PC-3 (cell line): Measurements from ENCODE around the gene ZNF814. TPM values are rescaled to one million over a fixed set of nuclear protein-coding genes. Genes with fewer than 3 reads are reported as not detected.
A peak's percentile ranks its signal among the peaks of the same experiment; 100 is the strongest.
"Not testable (repeated sequence)": the region's sequence is repeated elsewhere in the genome, so short reads cannot be mapped to it uniquely, and the experiment has no call there.

Experiments used
- ATAC-seq: fragments of 200-7000 bp; cut with Tn5 transposase; 2 replicates; pipeline ENCODE4 v1.9.1; 2020; ENCODE audit warnings: mild to moderate bottlenecking, moderate library complexity
- BruUV-seq: library from RNA; stranded (reverse); fragments of 400-500 nt; replicated peaks from 2 replicates; lab custom pipeline; 2021; lab: Mats Ljungman, UMichigan
- CTCF ChIA-PET: fragments of 300-600 bp; sonication (Branson Sonifier 250); formaldehyde crosslinking; loops from one replicate; lab custom pipeline; 2022; ENCODE audit warnings: antibody characterized with exemption; lab: Charles Lee
- POLR2A ChIA-PET: fragments of 300-600 bp; sonication (Branson Sonifier 250); formaldehyde crosslinking; loops from one replicate; lab custom pipeline; 2022; ENCODE audit warnings: antibody characterized with exemption; ENCODE audit not compliant: unreplicated experiment; lab: Charles Lee
- DNase-seq: peaks from one replicate; pipeline ENCODE4 v3.0.0-alpha.2; 2015
- H2AFZ ChIP-seq: fragments of 300-600 bp; sonication (generic); 2 replicates; pipeline ENCODE4 v1.6.0; 2016; ENCODE audit warnings: antibody characterized with exemption, low read length
- H3F3A ChIP-seq: fragments of 300-600 bp; sonication (generic); one replicate; pipeline ENCODE4 v1.6.0; 2017; ENCODE audit warnings: antibody characterized with exemption, low read length, control low read depth, mild to moderate bottlenecking; ENCODE audit not compliant: unreplicated experiment
- H3K27ac ChIP-seq: fragments of 300-600 bp; sonication (generic); 2 replicates; pipeline ENCODE4 v1.5.1; 2016; ENCODE audit warnings: mild to moderate bottlenecking, low read length
- H3K27me3 ChIP-seq: fragments of 300-600 bp; sonication (generic); 2 replicates; pipeline ENCODE4 v1.6.1; 2016; ENCODE audit warnings: low read length, mixed read lengths
- H3K36me3 ChIP-seq: fragments of 300-600 bp; sonication (generic); 2 replicates; pipeline ENCODE4 v1.6.1; 2016; ENCODE audit warnings: low read depth, mixed run types, low read length, mixed read lengths
- H3K4me1 ChIP-seq: fragments of 300-600 bp; sonication (generic); 2 replicates; pipeline ENCODE4 v1.5.1; 2016; ENCODE audit warnings: low read length; ENCODE audit not compliant: insufficient read depth
- H3K4me2 ChIP-seq: fragments of 300-600 bp; sonication (generic); 2 replicates; pipeline ENCODE4 v1.6.0; 2016; ENCODE audit warnings: low read length
- H3K4me3 ChIP-seq: fragments of 300-600 bp; sonication (generic); 2 replicates; pipeline ENCODE4 v1.5.1; 2016; ENCODE audit warnings: mild to moderate bottlenecking, low read length, mixed read lengths
- H3K79me2 ChIP-seq: fragments of 300-600 bp; sonication (generic); 2 replicates; pipeline ENCODE4 v1.6.1; 2017; ENCODE audit warnings: low read length, mixed read lengths
- H3K9ac ChIP-seq: fragments of 300-600 bp; sonication (generic); 2 replicates; pipeline ENCODE4 v1.6.0; 2016; ENCODE audit warnings: mild to moderate bottlenecking, low read length
- H3K9me2 ChIP-seq: fragments of 300-600 bp; sonication (generic); replicated peaks from 2 replicates; pipeline ENCODE4 v1.6.1; 2016; ENCODE audit warnings: mixed run types, low read length, mixed read lengths
- H3K9me3 ChIP-seq: fragments of 300-600 bp; sonication (generic); 2 replicates; pipeline ENCODE4 v1.6.1; 2016; ENCODE audit warnings: low read length, mixed read lengths
- H4K20me1 ChIP-seq: fragments of 300-600 bp; sonication (generic); 2 replicates; pipeline ENCODE4 v1.6.1; 2016; ENCODE audit warnings: low read length, mixed read lengths
- CTCF ChIP-seq: fragments of 300-600 bp; sonication (generic); conservative IDR thresholded peaks from 2 replicates; pipeline ENCODE4 v1.5.1; 2017; ENCODE audit warnings: antibody characterized with exemption, low read depth, mild to moderate bottlenecking, low read length
- EZH2 ChIP-seq: fragments of 300-600 bp; sonication (generic); IDR thresholded peaks from one replicate; pipeline ENCODE4 v1.6.1; 2017; ENCODE audit warnings: antibody characterized with exemption, mild to moderate bottlenecking, low read length; ENCODE audit not compliant: unreplicated experiment
- EZH2phosphoT487 ChIP-seq: fragments of 300-600 bp; sonication (generic); IDR thresholded peaks from 2 replicates; pipeline ENCODE4 v1.6.1; 2018; ENCODE audit warnings: mild to moderate bottlenecking, antibody characterized with exemption, low read length, borderline replicate concordance
- intact Hi-C: fragments of 100-400 bp; cut with micrococcal nuclease; formaldehyde crosslinking; loops from 2 replicates; pipeline ENCODE4 v1.9.0; 2023
- total RNA-seq: library from RNA; depleted of rRNA; stranded (reverse); fragments of >200 nt; gene quantifications from 2 replicates; pipeline ENCODE4 v1.2.3, GENCODE V29; 2014

Gene ZNF814
- total RNA-seq, 1 experiment from 2014 or later: 3.3 TPM

- peak; percentile 100 for ATAC-seq
- CTCF ChIA-PET: interaction anchor here (1.0 kb wide), 1 partner anchor 312 kb away, joined by 3 read pairs; no protein-coding TSS in a partner anchor
- Histone ChIP-seq H3K9ac (peak within 1 kb of the TSS; percentile 83), H3K4me2 (peak within 1 kb of the TSS; percentile 97), H2AFZ (peak within 1 kb of the TSS; percentile 94), H3K4me3 (peak within 1 kb of the TSS; percentile 98), H3K79me2 (peaks cover 17% of the 10 kb centered on the region), H3K36me3 (peaks cover 31% of the 10 kb centered on the region)
- H3F3A ChIP-seq, H3K4me1 ChIP-seq, H4K20me1 ChIP-seq, H3K9me2 ChIP-seq, H3K27me3 ChIP-seq, H3K9me3 ChIP-seq, H3K27ac ChIP-seq, POLR2A ChIA-PET, intact Hi-C loops: not testable (repeated sequence)
- TF ChIP-seq CTCF: peak; percentile 43
- DNase-seq: peak; percentile 97
- TSS peak; percentile 71 for BruUV-seq
Measured at GRCh38 chr19:57916168-57916995, 27.5 kb upstream of the ZNF814 start, which contains the start of gene ZNF417. TSS of gene ZNF417 (minus strand) at chr19:57916592. CDS start at chr19:57916411, 181 bp downstream.

- intact Hi-C loops: no loop called here
- H4K20me1 ChIP-seq: no peaks in the 10 kb centered on the region
- peaks cover 4% of the 10 kb centered on the region; the same call in 1 of the 2 replicates for H3K9me3 ChIP-seq
- DNase-seq (no peak), ATAC-seq (no peak)
- peaks cover 7% of the 10 kb centered on the region; the same call in 1 of the 2 replicates for H3K4me1 ChIP-seq
- H3K79me2 ChIP-seq: peaks cover 17% of the 10 kb centered on the region
- no peak for TF ChIP-seq EZH2phosphoT487
- no peak for TF ChIP-seq CTCF
- no peaks in the 10 kb centered on the region for H3K9me2 ChIP-seq
- H3K4me2 ChIP-seq: no peak overlapping the region
- H3K9ac ChIP-seq: no peak overlapping the region
- H2AFZ ChIP-seq: no peak overlapping the region
- H3K36me3 ChIP-seq: peaks cover 45% of the 10 kb centered on the region
- no peak overlapping the region for H3K27ac ChIP-seq
- BruUV-seq: no TSS peak
- H3K27me3 ChIP-seq: no peaks in the 10 kb centered on the region
- ChIA-PET POLR2A (no interaction called here), CTCF (no interaction called here)
- H3K4me3 ChIP-seq: no peak overlapping the region
- no peaks in the 10 kb centered on the region for H3F3A ChIP-seq
Measured at GRCh38 chr19:57914531-57914930, 25.7 kb upstream of the ZNF814 start.

GRCh38 chr19:57907394-57907793 is 18.6 kb upstream of the ZNF814 start:
- intact Hi-C loops: no loop called here
- H3K9me2 ChIP-seq: no peaks in the 10 kb centered on the region
- no peaks in the 10 kb centered on the region for H3K27me3 ChIP-seq
- no peak overlapping the region for H2AFZ ChIP-seq
- H3K36me3 ChIP-seq: peaks cover 52% of the 10 kb centered on the region
- H4K20me1 ChIP-seq: no peaks in the 10 kb centered on the region
- DNase-seq: no peak
- H3K9ac ChIP-seq: no peak overlapping the region
- no peaks in the 10 kb centered on the region for H3F3A ChIP-seq
- H3K27ac ChIP-seq: no peak overlapping the region
- H3K4me2 ChIP-seq: no peak overlapping the region
- ChIA-PET CTCF (no interaction called here), POLR2A (no interaction called here)
- no peak for ATAC-seq
- no TSS peak for BruUV-seq
- H3K4me1 ChIP-seq: no peaks in the 10 kb centered on the region
- no peak overlapping the region for H3K4me3 ChIP-seq
- TF ChIP-seq EZH2phosphoT487 (no peak), EZH2 (no peak), CTCF (no peak)
- peaks cover 10% of the 10 kb centered on the region; the same call in 1 of the 2 replicates for H3K9me3 ChIP-seq
- no peaks in the 10 kb centered on the region for H3K79me2 ChIP-seq
